Lower lobe of right lung (tissue), 2 donors: ENCODE data around the gene TMEM120B. TPM values are rescaled to one million over a fixed set of nuclear protein-coding genes. Genes with fewer than 3 reads are reported as not detected.
A peak's percentile ranks its signal among the peaks of the same experiment; 100 is the strongest.

ENCODE experiments used
- ATAC-seq, 2 donors: fragments of 200-7000 bp; cut with Tn5 transposase; one replicate each; pipeline ENCODE4 v1.9.1; 2020 to 2022; ENCODE audit warnings: mild to moderate bottlenecking in 2 of 2, moderate library complexity in 2 of 2
- DNase-seq: peaks from one replicate; pipeline ENCODE4 v3.0.0-alpha.2; 2020
- H3K27ac ChIP-seq: fragments of 200-600 bp; one replicate; pipeline ENCODE4 v1.8.0; 2022
- H3K27me3 ChIP-seq: fragments of 200-600 bp; one replicate; pipeline ENCODE4 v1.8.0; 2022; ENCODE audit warnings: low read depth
- H3K36me3 ChIP-seq: fragments of 200-600 bp; one replicate; pipeline ENCODE4 v1.8.0; 2022; ENCODE audit warnings: mild to moderate bottlenecking
- H3K4me1 ChIP-seq: fragments of 200-600 bp; one replicate; pipeline ENCODE4 v1.8.0; 2022
- H3K4me3 ChIP-seq: fragments of 200-600 bp; one replicate; pipeline ENCODE4 v1.8.0; 2022; ENCODE audit warnings: mild to moderate bottlenecking
- H3K9me3 ChIP-seq: fragments of 200-600 bp; one replicate; pipeline ENCODE4 v1.8.0; 2022
- CTCF ChIP-seq: fragments of 200-600 bp; IDR thresholded peaks from one replicate; pipeline ENCODE4 v1.8.0; 2022; ENCODE audit warnings: antibody characterized with exemption, mild to moderate bottlenecking
- intact Hi-C: fragments of 100-400 bp; cut with DNase I; formaldehyde crosslinking; loops from one replicate; pipeline ENCODE4 v1.11.0; 2022
- total RNA-seq: library from RNA; stranded (reverse); fragmentation: NEBNext Ultra II Directional; extraction: Animal tissue kit (Norgen Biotek cat#: 25700); gene quantifications from one replicate; pipeline ENCODE4 v1.2.1, GENCODE V29; 2021
- donor health status: DM: no; HTN: yes; CAD: no; lungs with severe emphysema.

Gene TMEM120B
- total RNA-seq, 1 donor from 2014 or later = 13.4 TPM

DNA sequence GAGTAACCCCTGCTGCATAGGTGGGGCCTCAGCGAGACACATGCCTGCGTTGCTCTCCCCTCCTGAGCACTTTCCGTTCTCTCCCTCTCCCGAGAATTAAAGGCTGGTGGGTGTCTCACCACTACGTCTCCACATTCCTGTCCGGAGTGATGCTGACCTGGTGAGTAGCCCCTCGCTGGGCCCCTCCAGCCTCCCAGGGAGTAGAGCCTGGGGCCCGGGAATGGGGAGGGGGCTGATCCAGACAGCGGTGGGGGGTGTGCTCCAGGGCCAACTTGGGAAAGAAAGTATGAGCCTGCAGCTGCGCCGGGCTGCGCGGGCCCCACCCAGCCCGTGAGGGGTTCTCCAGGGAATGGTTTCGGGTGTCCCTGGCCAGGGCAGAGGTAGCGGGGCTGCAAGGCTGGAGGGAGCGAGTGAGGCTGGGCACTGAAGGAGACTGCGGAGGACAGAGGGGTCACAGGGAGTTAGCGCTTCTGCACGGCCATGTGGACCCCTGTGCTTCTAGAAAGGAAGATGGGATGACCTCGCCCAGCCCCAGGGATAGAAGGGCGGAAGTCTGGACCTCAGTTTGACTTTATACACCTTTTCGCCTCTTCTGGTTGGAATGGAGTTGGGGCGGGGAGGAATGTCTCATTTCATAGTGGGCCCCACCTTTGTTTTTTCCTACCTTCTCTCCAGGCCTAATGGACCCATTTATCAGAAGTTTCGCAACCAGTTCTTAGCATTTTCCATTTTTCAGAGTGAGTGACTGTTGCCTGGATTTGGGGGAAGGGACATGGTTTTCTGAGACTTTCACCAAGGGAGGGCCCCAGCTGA is 58.5 kb downstream of the TMEM120B start:
- Histone ChIP-seq H3K36me3 (no peaks in the 10 kb centered on the region), H3K27me3 (no peaks in the 10 kb centered on the region), H3K27ac (no peak overlapping the region), H3K4me1 (peaks cover 10% of the 10 kb centered on the region), H3K4me3 (no peak overlapping the region), H3K9me3 (no peaks in the 10 kb centered on the region)
- TF ChIP-seq CTCF = no peak
- no peak for ATAC-seq
- intact Hi-C loops = loop anchor here (10.0 kb wide), 1 partner anchor 76 kb away; no protein-coding TSS in a partner anchor
- DNase-seq = no peak

DNA sequence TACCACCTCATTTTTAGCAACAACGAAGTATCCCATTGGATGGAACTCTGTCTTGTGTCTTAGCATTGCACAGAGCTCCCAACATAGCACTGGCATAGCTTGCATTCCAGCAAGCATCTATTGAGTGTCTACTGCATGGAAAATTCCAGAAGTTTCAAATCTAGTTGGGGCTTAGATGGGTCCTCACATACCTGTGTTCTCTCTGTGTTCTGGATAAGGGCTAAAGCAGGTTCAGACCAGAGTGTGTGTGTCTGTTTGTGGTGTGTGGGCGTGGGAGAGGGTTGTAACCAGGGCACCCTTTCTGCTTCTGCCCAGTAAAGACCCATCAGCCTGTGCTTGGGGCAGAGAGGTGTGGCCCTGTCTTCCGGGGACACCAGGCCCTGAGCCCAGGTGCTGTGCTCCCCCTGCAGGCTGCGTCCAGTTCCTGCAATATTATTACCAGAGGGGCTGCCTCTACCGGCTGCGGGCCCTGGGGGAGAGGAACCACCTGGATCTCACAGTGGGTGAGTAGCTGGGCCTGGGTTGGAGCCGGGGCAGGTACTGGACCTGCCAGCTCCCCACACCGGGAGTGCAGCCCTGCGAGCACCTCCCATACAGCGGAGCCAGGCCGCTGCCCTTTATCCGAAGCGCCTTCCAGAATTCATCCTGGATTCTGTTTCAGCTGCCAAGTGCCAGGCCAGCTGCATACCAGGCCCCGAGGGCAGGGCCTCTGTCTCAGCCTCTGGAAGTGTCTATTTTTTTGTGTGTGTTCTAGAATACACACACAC is 60.6 kb downstream of the TMEM120B start:
- DNase-seq (peak; percentile 87), ATAC-seq (peak; percentile 82 to 86)
- H3K4me3 ChIP-seq = no peak overlapping the region
- peak overlapping the region; percentile 71 for H3K27ac ChIP-seq
- H3K27me3 ChIP-seq = no peaks in the 10 kb centered on the region
- TF ChIP-seq CTCF = peak; percentile 79
- intact Hi-C loops = loop anchor here (10.0 kb wide), 1 partner anchor 78 kb away; no protein-coding TSS in a partner anchor
- H3K36me3 ChIP-seq = no peaks in the 10 kb centered on the region
- H3K4me1 ChIP-seq = peaks cover 14% of the 10 kb centered on the region
- H3K9me3 ChIP-seq = no peaks in the 10 kb centered on the region

DNA sequence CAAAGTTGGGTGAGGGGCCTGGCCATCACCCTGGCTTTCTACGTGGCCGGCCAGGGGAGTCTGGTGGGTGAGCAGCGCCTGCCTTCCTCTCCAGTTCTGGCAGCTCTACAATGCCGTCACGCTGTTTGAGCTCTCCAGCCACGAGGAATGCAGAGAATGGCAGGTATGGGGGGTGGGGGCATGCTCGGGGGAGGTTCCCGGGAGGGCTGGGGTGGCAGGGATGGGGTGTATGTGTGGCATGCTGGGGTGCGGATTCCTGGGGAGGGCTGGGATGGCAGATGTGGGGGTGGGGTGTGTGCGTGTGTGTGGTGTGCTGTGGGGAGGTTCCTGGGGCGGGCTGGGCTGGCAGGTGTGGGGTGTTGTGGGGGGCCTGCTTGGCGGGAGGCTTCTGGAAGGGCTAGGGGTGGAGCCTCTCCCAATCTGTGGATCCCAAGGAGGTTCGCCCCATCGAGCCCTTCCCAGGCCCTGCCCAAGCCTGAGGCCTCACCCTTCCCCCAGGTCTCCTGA is 62.5 kb downstream of the TMEM120B start:
- peak overlapping the region; percentile 71 for H3K27ac ChIP-seq

DNA sequence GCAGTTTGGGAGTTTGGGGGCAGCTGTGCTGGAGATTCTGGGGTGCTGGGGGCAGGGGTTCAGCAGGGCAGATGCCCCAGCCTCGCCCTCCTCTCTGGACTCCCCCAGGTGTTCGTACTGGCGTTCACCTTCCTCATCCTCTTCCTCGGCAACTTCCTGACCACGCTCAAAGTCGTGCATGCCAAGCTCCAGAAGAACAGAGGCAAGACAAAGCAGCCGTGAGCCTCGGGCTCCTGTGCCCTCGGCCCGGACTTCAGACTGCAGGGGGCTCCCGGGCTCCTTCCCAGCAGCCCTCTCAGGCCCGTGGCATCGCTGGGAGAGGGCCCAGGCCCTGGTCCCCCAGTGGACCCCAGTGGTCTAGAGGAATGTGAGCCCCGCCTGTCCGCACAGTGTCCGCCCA is 62.9 kb downstream of the TMEM120B start:
- ATAC-seq = peak in 1 of 2 donors; percentile 2
- DNase-seq = no peak
- no peaks in the 10 kb centered on the region for H3K9me3 ChIP-seq
- peaks cover 17% of the 10 kb centered on the region for H3K36me3 ChIP-seq
- no peak for TF ChIP-seq CTCF
- H3K27me3 ChIP-seq = no peaks in the 10 kb centered on the region
- intact Hi-C loops = loop anchor here (10.0 kb wide), 1 partner anchor 81 kb away; no protein-coding TSS in a partner anchor
- peaks cover 14% of the 10 kb centered on the region for H3K4me1 ChIP-seq
- no peak overlapping the region for H3K4me3 ChIP-seq
- H3K27ac ChIP-seq = peak overlapping the region; percentile 64

More for the DNA sequence above, 62.5 kb downstream of the TMEM120B start:
- Histone ChIP-seq H3K36me3 (peaks cover 12% of the 10 kb centered on the region), H3K4me3 (no peak overlapping the region), H3K4me1 (peaks cover 14% of the 10 kb centered on the region), H3K9me3 (no peaks in the 10 kb centered on the region), H3K27me3 (no peaks in the 10 kb centered on the region)
- ATAC-seq = peak; percentile 69 to 74
- TF ChIP-seq CTCF = no peak
- DNase-seq = peak; percentile 65
- intact Hi-C loops = loop anchor here (10.0 kb wide), 1 partner anchor 80 kb away; no protein-coding TSS in a partner anchor
